AG10803 (cell line): ENCODE data around the gene TMBIM4.

ENCODE experiments used
- DNase-seq: peaks from one replicate; pipeline ENCODE4 v3.0.0; 2010; ENCODE audit warnings: low read depth
- H3K4me3 ChIP-seq: 2 replicates; pipeline ENCODE4 v1.5.1; 2011; ENCODE audit warnings: mild to moderate bottlenecking, low read length, control low read depth
- CTCF ChIP-seq: conservative IDR thresholded peaks from 2 replicates; pipeline ENCODE4 v1.5.1; 2011; ENCODE audit warnings: mild to moderate bottlenecking, low read length, control low read depth, inconsistent platforms

TMBIM4 gene

DNA sequence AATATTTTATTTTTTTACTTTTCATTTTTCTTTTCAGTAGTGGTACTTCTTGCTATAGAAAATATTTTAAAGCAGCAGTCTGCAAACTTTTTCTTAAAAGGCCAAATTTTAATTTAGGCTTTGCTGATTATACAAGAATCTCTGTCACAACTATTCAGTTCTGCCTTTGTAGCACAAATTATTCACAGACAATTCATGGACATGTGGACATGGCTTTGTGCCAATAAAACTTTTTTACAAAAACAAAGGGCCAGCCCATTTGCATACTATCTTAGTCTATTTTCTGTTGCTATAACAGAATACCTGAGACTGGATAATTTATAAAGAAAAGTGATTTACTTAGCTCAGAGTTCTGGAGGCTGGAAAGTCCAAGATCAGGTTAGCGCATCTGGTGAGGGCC lies 56.3 kb downstream of the TMBIM4 start:
- no peak overlapping the region for H3K4me3 ChIP-seq
- DNase-seq: no peak
- TF ChIP-seq CTCF: no peak

DNA sequence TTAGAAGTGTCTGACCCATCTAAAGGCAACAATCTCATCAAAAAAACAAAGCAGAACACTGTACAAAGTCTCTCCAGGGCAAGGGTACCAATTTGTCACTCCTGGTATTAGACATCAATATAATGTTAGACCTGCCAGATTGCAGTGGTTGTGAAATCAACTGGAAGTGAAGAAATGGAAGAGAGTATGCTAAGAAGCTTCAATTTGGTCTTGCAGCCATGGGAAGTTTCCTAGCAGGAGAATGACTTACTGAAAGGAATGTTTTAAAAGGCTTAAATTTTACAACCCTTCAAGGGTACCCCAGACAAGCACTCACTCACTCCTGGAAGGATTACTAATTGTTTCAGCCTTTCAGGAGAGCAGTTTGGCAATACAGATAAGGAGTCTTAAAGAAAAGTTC lies 58.2 kb downstream of the TMBIM4 start:
- DNase-seq: peak; percentile 57
- H3K4me3 ChIP-seq: no peak overlapping the region
- TF ChIP-seq CTCF: no peak

DNA sequence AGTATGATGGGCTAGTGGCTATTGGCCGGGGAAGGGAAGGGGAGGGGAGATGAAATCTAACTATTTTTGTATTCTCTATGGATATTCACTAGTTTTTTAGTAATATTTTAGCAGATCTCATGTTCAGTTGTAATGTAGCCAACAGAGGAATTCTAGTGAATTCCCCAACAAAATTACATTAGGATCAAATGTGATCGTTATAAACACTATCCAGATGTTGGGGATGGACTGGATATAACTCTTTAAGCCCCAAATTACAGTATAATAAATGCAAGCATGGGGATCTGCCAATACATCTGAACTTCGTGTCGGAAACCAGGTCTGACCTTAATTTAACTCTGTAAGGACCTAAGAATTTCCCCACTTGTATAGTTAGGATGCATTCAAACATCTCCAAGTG lies 60.7 kb downstream of the TMBIM4 start:
- DNase-seq: no peak
- H3K4me3 ChIP-seq: no peak overlapping the region
- no peak for TF ChIP-seq CTCF

GRCh38 chr12:66108386-66108785 lies 61.4 kb downstream of the TMBIM4 start:
- no peak for DNase-seq
- no peak for TF ChIP-seq CTCF

GRCh38 chr12:66107451-66107915 lies 62.3 kb downstream of the TMBIM4 start:
- peak; percentile 94 for DNase-seq
- TF ChIP-seq CTCF: peak; percentile 88
- H3K4me3 ChIP-seq: no peak overlapping the region

More at GRCh38 chr12:66108386-66108785, 61.4 kb downstream of the TMBIM4 start:
- H3K4me3 ChIP-seq: no peak overlapping the region

DNA sequence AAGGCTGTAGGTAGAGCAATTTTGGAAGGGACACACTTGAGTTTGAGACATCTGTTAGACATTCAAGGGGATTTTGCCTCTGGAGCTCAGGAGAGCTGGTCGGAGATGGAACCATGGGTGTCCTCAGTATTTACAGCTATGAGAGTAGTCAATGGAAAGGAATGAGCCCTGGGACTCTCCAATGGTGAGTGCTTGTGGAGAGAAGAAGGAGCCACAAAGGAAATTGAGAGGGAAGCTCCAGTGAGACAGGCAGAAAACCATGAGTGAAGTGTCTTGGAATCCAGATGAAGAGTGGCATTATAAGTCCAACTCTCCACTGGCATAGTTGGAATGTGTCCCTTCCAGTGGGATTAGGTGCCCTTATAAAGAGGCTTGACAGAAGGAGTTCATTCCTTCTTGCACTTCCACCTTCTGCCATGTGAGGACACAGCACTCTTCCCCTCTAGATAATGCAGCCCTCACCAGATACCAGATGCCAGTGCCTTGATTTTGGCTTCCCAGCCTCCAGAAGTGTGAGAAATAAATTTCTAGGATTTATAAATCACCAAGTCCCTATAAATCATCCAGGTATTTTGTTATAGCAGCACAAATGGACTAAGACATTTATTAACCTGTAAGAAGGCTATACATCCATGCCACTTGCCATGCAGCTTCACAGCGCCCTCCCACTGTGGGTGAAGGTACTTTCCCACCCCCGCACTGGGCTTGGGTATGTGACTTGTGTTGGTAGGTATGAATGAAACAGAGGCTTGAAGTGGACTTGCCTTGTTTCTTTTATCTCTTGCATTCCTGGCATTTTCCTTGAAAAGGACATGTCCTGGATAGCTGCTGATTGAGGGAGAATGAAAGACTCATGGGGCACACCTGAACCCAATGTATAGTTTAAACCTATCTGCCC lies 66.5 kb downstream of the TMBIM4 start:
- H3K4me3 ChIP-seq: no peak overlapping the region
- DNase-seq: peak; percentile 13
- TF ChIP-seq CTCF: peak; percentile 4; the same call in 1 of the 2 replicates
